Mesothelial cell of epicardium (in vitro differentiated cells): ENCODE data around the gene CCDC74B. TPM values are rescaled to one million over a fixed set of nuclear protein-coding genes. Genes with fewer than 3 reads are reported as not detected.
"Not testable (repeated sequence)": the region's sequence is repeated elsewhere in the genome, so short reads cannot be mapped to it uniquely, and the experiment has no call there.

Experiments
- DNase-seq, 2 experiments: peaks; one replicate each; pipeline ENCODE4 v3.0.0; 2021; ENCODE audit warnings: low spot score in 2 of 2; ENCODE audit not compliant: unreplicated experiment in 2 of 2
- H3K27ac Mint-ChIP-seq: 2 replicates; pipeline ENCODE4 v1.8.0; 2021; ENCODE audit warnings: mixed read lengths
- H3K27me3 Mint-ChIP-seq: 2 replicates; pipeline ENCODE4 v1.8.0; 2021; ENCODE audit warnings: low read depth, mixed read lengths
- H3K36me3 Mint-ChIP-seq: 2 replicates; pipeline ENCODE4 v1.8.0; 2021; ENCODE audit warnings: mixed read lengths
- H3K4me1 Mint-ChIP-seq: 2 replicates; pipeline ENCODE4 v1.8.0; 2021; ENCODE audit warnings: mixed read lengths
- H3K4me3 Mint-ChIP-seq: 2 replicates; pipeline ENCODE4 v1.8.0; 2021; ENCODE audit warnings: mild to moderate bottlenecking, moderate library complexity, mixed read lengths
- H3K9me3 Mint-ChIP-seq: 2 replicates; pipeline ENCODE4 v1.8.0; 2021; ENCODE audit warnings: mixed read lengths
- total RNA-seq: library from RNA; stranded (reverse); gene quantifications from 3 replicates; pipeline ENCODE4 v1.2.1, GENCODE V29; 2021
- TF ChIP-seq, protein P1 (sequence below): fragments of 200-600 bp; sonication (generic); IDR thresholded peaks from one replicate; pipeline ENCODE4 v1.5.0; 2021; ENCODE audit warnings: antibody characterized with exemption; ENCODE audit not compliant: unreplicated experiment

The CCDC74B gene
- total RNA-seq, 1 donor from 2014 or later: 8.9 TPM

DNA sequence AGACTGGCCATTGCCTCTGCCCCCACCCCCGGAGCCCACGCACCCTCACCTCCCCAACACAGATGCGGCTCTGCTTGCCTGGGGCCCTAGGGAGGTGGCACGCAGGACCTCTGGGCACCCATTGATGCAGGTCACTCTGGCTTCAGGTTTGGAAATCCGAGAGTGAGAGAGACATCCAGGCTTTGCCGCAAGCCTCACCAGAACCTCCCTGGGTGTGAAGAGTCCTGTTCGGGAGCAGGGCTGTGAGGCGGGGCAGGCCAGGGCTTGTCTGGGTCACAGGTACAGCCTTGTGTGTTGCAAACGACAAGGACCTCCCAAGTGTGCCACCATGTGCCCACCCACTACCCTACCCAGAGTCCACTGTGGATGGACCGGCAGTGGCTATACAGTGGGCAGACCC is 8.4 kb downstream of the CCDC74B start:
- not testable (repeated sequence) for H3K36me3 Mint-ChIP-seq, H3K27me3 Mint-ChIP-seq, H3K9me3 Mint-ChIP-seq, H3K4me3 Mint-ChIP-seq, H3K27ac Mint-ChIP-seq, DNase-seq
- H3K4me1 Mint-ChIP-seq: peaks cover 12% of the 10 kb centered on the region

DNA sequence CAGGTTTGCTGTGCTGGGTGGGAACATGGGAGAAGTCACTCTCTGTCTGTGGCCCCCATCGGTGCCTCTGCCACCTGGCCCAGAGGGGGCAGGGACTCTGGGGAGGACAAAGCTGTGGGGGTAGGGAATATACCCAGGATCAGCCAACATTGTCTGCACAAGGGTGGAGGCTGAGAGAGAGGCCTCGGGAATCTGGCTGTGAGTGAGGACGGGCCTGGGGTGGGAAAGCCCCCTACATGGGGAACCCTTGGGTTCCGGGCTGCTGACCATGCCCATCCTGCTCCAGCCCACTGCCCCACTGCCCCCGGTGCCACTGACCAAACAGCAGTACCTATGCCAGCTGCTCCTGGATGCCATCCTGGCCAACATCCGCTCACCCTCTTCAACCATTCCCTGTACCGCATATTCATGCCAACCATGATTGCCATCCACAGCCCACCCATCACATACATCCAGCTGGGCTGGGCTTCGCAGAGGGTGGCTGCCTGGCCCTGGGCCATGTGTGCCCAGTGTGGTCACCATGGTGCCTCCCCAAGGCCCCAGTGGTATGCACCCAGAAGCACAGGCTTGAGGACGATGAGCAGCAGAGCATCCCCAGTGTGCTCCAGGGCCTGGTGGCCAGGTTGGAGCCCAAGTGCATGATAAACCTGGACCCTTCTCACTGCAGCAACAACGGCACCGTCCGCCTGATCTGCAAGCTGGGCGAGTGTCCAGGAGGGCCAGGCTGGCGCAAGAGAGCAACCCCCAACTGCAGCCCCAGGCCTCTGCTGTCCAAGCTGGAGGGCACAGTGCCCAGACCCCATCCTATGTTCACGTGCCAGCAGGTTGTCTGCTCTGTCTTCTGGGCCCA is 9.0 kb downstream of the CCDC74B start:
- no peaks in the 10 kb centered on the region for H3K9me3 Mint-ChIP-seq
- peaks cover 12% of the 10 kb centered on the region for H3K4me1 Mint-ChIP-seq
- TF ChIP-seq, protein P1, sequence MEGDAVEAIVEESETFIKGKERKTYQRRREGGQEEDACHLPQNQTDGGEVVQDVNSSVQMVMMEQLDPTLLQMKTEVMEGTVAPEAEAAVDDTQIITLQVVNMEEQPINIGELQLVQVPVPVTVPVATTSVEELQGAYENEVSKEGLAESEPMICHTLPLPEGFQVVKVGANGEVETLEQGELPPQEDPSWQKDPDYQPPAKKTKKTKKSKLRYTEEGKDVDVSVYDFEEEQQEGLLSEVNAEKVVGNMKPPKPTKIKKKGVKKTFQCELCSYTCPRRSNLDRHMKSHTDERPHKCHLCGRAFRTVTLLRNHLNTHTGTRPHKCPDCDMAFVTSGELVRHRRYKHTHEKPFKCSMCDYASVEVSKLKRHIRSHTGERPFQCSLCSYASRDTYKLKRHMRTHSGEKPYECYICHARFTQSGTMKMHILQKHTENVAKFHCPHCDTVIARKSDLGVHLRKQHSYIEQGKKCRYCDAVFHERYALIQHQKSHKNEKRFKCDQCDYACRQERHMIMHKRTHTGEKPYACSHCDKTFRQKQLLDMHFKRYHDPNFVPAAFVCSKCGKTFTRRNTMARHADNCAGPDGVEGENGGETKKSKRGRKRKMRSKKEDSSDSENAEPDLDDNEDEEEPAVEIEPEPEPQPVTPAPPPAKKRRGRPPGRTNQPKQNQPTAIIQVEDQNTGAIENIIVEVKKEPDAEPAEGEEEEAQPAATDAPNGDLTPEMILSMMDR: no peak
- H3K4me3 Mint-ChIP-seq: no peak overlapping the region
- no peak overlapping the region for H3K27ac Mint-ChIP-seq
- no peaks in the 10 kb centered on the region for H3K27me3 Mint-ChIP-seq
- H3K36me3 Mint-ChIP-seq: no peaks in the 10 kb centered on the region
- DNase-seq: peak in 1 of 2 experiments; percentile 34

DNA sequence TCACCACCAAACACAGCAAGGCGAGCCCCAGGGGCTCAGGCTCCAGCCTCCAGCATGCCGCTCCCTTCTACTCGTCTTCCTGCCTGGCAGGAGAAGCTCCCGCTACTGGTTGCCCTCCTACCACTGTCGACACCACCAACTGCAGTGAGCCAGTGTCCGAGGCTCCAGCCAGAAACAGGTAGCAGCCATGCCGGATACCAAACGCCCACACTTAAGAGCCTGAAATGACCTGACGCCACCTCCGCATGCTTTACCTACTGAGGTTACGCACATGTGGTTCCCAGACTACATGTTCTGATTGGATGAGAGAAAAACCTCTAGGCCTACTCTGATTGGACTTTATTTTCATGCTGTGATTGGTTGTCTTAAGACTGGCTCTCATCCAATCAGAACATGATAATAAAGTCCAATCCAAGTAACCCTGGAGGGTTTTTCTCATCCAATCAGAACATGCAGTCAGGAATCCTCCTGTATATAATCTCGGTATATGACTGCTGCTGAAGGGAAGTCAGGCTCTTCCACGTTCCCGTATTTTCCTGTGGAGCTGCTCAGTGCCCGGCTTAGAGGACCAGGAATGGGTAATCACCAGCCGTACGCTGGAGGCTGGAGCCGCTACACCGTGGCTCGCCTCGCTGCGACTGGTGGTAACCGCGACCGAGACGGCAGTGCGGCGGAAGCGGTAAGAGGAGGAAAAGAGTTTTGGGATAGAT is 15.6 kb downstream of the CCDC74B start, which contains the start of gene POTEF:
Gene POTEF (minus strand): TSS at position 103 of the 710 bp plus-strand sequence. CDS start 8,707 bp downstream, outside the sequence.
- Mint-ChIP-seq H3K4me1 (peaks cover 15% of the 10 kb centered on the region), H3K4me3 (peak within 1 kb of the TSS; percentile 96), H3K27ac (peak within 1 kb of the TSS; percentile 96)
- not testable (repeated sequence) for H3K9me3 Mint-ChIP-seq, H3K36me3 Mint-ChIP-seq, H3K27me3 Mint-ChIP-seq
- peak in 1 of 2 experiments; percentile 42 for DNase-seq

DNA sequence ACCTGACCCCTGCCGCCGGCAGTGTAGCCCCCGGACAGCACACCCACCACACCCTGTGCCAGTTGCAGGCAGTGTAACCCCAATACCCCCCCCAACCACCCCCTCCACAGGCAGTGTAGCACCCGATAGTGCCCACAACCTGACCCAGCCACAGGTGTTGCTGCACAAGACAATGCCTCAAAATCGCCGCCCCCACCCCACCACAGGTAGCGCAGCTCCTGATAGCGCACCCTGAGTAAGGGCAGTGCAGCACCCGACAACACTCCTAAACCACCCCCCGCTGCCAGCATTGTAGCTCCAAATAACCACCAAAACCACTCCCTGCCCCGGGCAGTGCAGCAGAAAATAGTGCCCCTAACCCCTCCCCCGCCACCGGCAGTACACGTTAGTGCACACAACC is 16.4 kb downstream of the CCDC74B start:
- H3K27me3 Mint-ChIP-seq, DNase-seq, H3K9me3 Mint-ChIP-seq, H3K36me3 Mint-ChIP-seq, H3K27ac Mint-ChIP-seq: not testable (repeated sequence)
- peaks cover 16% of the 10 kb centered on the region for H3K4me1 Mint-ChIP-seq
- peak overlapping the region; percentile 96 for H3K4me3 Mint-ChIP-seq

DNA sequence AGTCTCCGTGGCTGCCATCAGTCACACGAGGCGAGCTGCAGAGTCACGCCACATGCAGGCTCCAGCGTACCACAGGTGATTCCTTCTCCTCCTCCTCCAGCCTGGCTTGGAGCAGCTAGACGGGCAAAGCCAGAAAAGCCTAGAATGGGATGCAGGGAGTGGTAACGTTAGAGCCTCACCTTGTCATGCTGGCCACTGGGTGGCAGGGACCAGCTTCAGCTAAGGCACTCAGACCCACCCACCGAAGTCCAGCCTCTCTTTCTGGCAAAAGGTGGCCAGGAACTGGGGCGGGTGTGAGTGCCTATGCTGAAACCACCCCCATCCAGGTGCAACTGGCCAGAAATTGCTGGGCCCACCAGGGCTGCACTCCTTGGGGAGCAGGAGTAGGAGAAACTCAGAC is 17.2 kb downstream of the CCDC74B start:
- H3K27me3 Mint-ChIP-seq, H3K36me3 Mint-ChIP-seq, H3K9me3 Mint-ChIP-seq, DNase-seq, H3K27ac Mint-ChIP-seq: not testable (repeated sequence)
- Mint-ChIP-seq H3K4me3 (peak overlapping the region; percentile 96), H3K4me1 (peaks cover 14% of the 10 kb centered on the region)

DNA sequence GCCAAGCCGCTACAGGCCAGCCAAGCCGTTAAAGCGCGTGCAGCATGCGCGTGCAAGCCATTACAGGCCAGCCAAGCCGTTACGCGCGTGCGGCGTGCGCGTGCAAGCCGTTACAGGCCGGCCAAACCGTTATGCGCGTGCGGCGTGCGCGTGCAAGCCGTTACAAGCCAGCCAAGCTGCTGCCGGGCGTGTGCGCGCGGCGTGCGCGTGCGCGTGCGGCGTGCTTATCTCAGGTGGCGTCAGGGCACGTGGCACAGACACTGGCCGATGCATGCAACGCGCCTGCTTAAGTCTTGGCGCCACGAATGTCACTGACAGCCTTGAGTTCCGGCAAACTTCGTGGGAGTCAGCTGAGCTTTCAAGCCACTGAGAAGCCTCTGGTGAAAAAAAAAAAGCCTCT is 24.0 kb downstream of the CCDC74B start:
- not testable (repeated sequence) for DNase-seq, H3K4me1 Mint-ChIP-seq, H3K9me3 Mint-ChIP-seq, H3K4me3 Mint-ChIP-seq, H3K27ac Mint-ChIP-seq, H3K27me3 Mint-ChIP-seq, H3K36me3 Mint-ChIP-seq

DNA sequence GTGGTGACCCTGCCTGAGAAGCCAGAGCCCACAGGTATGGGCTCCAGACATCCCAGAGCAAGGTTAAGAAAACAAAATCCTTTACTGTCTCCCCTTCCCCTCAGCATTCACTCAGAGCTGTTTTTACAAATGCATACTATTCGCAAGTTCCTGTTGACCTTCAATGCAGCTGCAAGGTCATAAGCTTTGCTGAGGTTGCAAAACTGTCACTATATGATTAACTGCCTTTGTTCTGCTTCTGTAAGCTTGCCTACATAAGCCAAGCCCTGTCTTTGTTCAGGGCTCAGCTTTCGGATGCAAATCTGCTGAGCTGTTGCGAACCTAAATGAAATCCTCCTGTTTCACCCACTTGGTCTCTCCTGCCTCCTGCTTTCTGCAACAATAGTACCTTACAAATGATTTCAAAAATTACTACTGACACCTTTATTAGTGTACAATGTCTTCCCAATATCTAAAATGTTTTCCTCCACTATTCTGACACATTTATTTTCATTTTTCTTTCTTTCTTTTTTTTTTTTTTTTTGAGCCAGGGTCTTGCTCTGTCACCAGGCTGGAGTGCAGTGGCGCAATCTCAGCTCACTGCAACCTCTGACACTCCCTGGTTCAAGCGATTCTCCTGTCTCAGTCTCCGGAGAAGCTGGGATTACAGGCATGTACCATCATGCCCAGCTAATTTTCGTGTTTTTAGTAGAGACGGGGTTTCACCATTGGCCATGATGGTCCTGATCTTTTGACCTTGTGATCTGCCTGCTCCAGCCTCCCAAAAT is 42.1 kb downstream of the CCDC74B start:
- H3K4me3 Mint-ChIP-seq, H3K4me1 Mint-ChIP-seq, H3K27ac Mint-ChIP-seq, H3K27me3 Mint-ChIP-seq, H3K9me3 Mint-ChIP-seq, DNase-seq, H3K36me3 Mint-ChIP-seq: not testable (repeated sequence)

Other genes starting within 250 kb of the CCDC74B start
- 0.16 to 0.18 TPM in 2 of 3 replicates, not detected in the other for gene RAB6C, start 165.4 kb downstream of the CCDC74B start, total RNA-seq
- gene POTEF, start 15.9 kb downstream of the CCDC74B start, total RNA-seq: 49.5 to 55.5 TPM (median 53.3 TPM) in 3 replicates
- 82.8 to 89.2 TPM (median 85.7 TPM) in 3 replicates for gene SMPD4, start 36.5 kb upstream of the CCDC74B start, total RNA-seq
- 217 to 234 TPM (median 231 TPM) in 3 replicates for gene MZT2B, start 37.1 kb upstream of the CCDC74B start, total RNA-seq
- gene TUBA3E, start 53.3 kb upstream of the CCDC74B start, total RNA-seq: not detected in 3 replicates
- gene IMP4, start 197.8 kb upstream of the CCDC74B start, total RNA-seq: 41.7 to 46.9 TPM (median 46.9 TPM) in 3 replicates
- 20.1 to 23.2 TPM (median 21.3 TPM) in 3 replicates for gene PTPN18, start 210.9 kb upstream of the CCDC74B start, total RNA-seq